ENCODE data around the gene ATP6AP2. TPM values are rescaled to one million over a fixed set of nuclear protein-coding genes. Genes with fewer than 3 reads are reported as not detected.
A peak's percentile ranks its signal among the peaks of the same experiment; 100 is the strongest.

Gene ATP6AP2
- total and polyA plus RNA-seq, 9 donors: 63.2 to 184 (median 85.2) TPM

- Histone ChIP-seq H3K36me3 (no peaks in the 10 kb centered on the region), H3K27me3 (no peaks in the 10 kb centered on the region), H3K4me3 (no peak overlapping the region), H3K27ac (no peak overlapping the region), H3K9me3 (no peaks in the 10 kb centered on the region), H3K4me1 (ENCODE audit: insufficient read depth) (no peaks in the 10 kb centered on the region)
- intact Hi-C loops (cut with DNase I): no loop called here
- no peak for DNase-seq
- TF ChIP-seq CTCF (IDR thresholded peaks at IDR 0.05): no peak
- no peak for TF ChIP-seq POLR2A (IDR thresholded peaks at IDR 0.05)
- no peak for TF ChIP-seq EP300 (IDR thresholded peaks at IDR 0.05)
- WGBS, 3 donors: 92 to 96% (median 95%) methylated on average over 5 of the region's 5 CpGs
Observed at GRCh38 chrX:40628506-40628905, 47.7 kb downstream of the ATP6AP2 start.

- intact Hi-C loops (cut with DNase I): no loop called here
- TF ChIP-seq CTCF (IDR thresholded peaks at IDR 0.05) (no peak), EP300 (IDR thresholded peaks at IDR 0.05) (no peak), POLR2A (IDR thresholded peaks at IDR 0.05) (no peak)
- no peaks in the 10 kb centered on the region for H3K36me3 ChIP-seq
Observed at GRCh38 chrX:40632199-40632598, 51.4 kb downstream of the ATP6AP2 start.

GRCh38 chrX:40637687-40638086 is 56.9 kb downstream of the ATP6AP2 start:
- DNase-seq: no peak
- 86 to 91% (median 90%) methylated on average over 3 of the region's 3 CpGs for WGBS, 3 donors
- no peak overlapping the region for H3K27ac ChIP-seq
- TF ChIP-seq EP300 (IDR thresholded peaks at IDR 0.05) (no peak), CTCF (IDR thresholded peaks at IDR 0.05) (no peak), POLR2A (IDR thresholded peaks at IDR 0.05) (no peak)
- intact Hi-C loops (cut with DNase I): no loop called here
- no peaks in the 10 kb centered on the region for H3K36me3 ChIP-seq
- no peaks in the 10 kb centered on the region for H3K27me3 ChIP-seq
- no peaks in the 10 kb centered on the region for H3K4me1 ChIP-seq (ENCODE audit: insufficient read depth)
- H3K9me3 ChIP-seq: no peaks in the 10 kb centered on the region
- no peak overlapping the region for H3K4me3 ChIP-seq

More at GRCh38 chrX:40632199-40632598, 51.4 kb downstream of the ATP6AP2 start:
- Histone ChIP-seq H3K9me3 (no peaks in the 10 kb centered on the region), H3K27me3 (no peaks in the 10 kb centered on the region), H3K4me1 (ENCODE audit: insufficient read depth) (no peaks in the 10 kb centered on the region), H3K4me3 (no peak overlapping the region), H3K27ac (no peak overlapping the region)
- 86 to 88% (median 88%) methylated on average over 4 of the region's 4 CpGs for WGBS, 3 donors
- DNase-seq: no peak

GRCh38 chrX:40644176-40644575 is 63.4 kb downstream of the ATP6AP2 start:
- H3K27ac ChIP-seq: peak overlapping the region in 1 of 2 donors; percentile 27
- WGBS, 3 donors: 63 to 66% (median 64%) methylated on average over 5 of the region's 5 CpGs
- no peaks in the 10 kb centered on the region for H3K27me3 ChIP-seq
- TF ChIP-seq CTCF (IDR thresholded peaks at IDR 0.05) (no peak), POLR2A (IDR thresholded peaks at IDR 0.05) (no peak), EP300 (IDR thresholded peaks at IDR 0.05) (no peak)
- peaks cover 6% of the 10 kb centered on the region for H3K4me1 ChIP-seq (ENCODE audit: insufficient read depth)
- DNase-seq: no peak
- H3K36me3 ChIP-seq: no peaks in the 10 kb centered on the region
- peak overlapping the region; percentile 29 for H3K4me3 ChIP-seq
- intact Hi-C loops (cut with DNase I): loop anchor here in 1 of 4 donors (5.0 kb wide), 1 partner anchor 97 kb away; no protein-coding TSS in a partner anchor
- no peaks in the 10 kb centered on the region for H3K9me3 ChIP-seq

Data from ovary (tissue), 9 donors.